Measurements from ENCODE around the gene TOR3A.

The TOR3A gene

DNA sequence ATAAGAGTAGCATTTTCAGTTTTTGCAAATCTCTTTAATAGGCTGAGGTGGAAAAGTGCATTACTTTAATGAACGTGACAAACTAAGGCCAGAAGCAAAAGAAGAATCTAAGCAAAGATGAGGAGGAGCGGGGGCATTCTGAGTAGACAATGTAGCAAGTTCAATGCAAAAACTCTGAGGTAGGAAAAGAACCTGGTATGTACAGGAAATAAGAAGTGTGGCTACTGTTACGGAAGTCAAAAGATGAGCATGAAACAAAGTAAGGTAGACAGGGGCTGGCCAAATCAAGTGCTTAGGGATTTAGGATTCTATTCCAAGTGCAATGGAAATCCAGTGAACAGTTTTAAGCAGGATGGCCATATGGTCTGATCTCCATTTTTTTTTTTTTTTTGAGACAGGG, 63.7 kb downstream of the TOR3A start:
- Histone ChIP-seq H3K4me1 (ENCODE audit: control insufficient read depth, insufficient read depth, low read length) (no peaks in the 10 kb centered on the region), H3K36me3 (ENCODE audit: control insufficient read depth, insufficient read depth, low read length) (no peaks in the 10 kb centered on the region), H3K27me3 (ENCODE audit: control insufficient read depth, insufficient read depth, low read length) (no peaks in the 10 kb centered on the region), H3K9me3 (ENCODE audit: control insufficient read depth, insufficient read depth, low read length) (no peaks in the 10 kb centered on the region), H3K4me3 (ENCODE audit: low read length) (no peak overlapping the region), H3K27ac (ENCODE audit: low read length) (no peak overlapping the region)
- DNase-seq (ENCODE audit: low read depth, low spot score), result no peak
- WGBS (ENCODE audit: insufficient coverage, insufficient read length), result no CpG with 5 or more reads among the region's 3 CpGs
